HEK293 (cell line): ENCODE results near the gene CNTNAP1.

Experiments used
- CTCF ChIA-PET: fragments of 350-600 bp; formaldehyde crosslinking; extraction: SDS; loops from one replicate; lab custom pipeline; 2021; ENCODE audit warnings: antibody characterized with exemption; lab: Yijun Ruan, JAX
- POLR2A ChIA-PET: fragments of 300-600 bp; formaldehyde crosslinking; extraction: SDS; loops from one replicate; lab custom pipeline; 2020; ENCODE audit warnings: antibody characterized with exemption, inconsistent platforms; lab: Yijun Ruan, JAX
- H3K27ac ChIP-seq: fragments of 200-500 bp; sonication (Bioruptor generic); 2 replicates; pipeline ENCODE4 v1.5.1; 2014; ENCODE audit warnings: low read depth, low read length, control low read depth, inconsistent platforms; ENCODE audit errors: extremely low read depth
- H3K36me3 ChIP-seq, 2 experiments: fragments of 200-500 bp in 1 of 2; sonication (Bioruptor generic) in 1 of 2; 1 replicate in 1 of 2; 2 replicates in 1 of 2; pipeline ENCODE4 v1.5.1; 2014 to 2017; ENCODE audit warnings: inconsistent platforms in 2 of 2, low read length in 2 of 2; ENCODE audit not compliant: control insufficient read depth in 2 of 2, insufficient read depth in 1 of 2
- H3K4me1 ChIP-seq: fragments of 200-500 bp; sonication (Bioruptor generic); 2 replicates; pipeline ENCODE4 v1.5.1; 2014; ENCODE audit warnings: mild to moderate bottlenecking, low read length, inconsistent platforms; ENCODE audit not compliant: control insufficient read depth, insufficient read depth
- H3K4me3 ChIP-seq: 2 replicates; pipeline ENCODE4 v1.5.1; 2011; ENCODE audit warnings: low read depth, mild to moderate bottlenecking, control low read depth, low read length, moderate library complexity
- H3K9me3 ChIP-seq: fragments of 200-500 bp; sonication (Bioruptor generic); 2 replicates; pipeline ENCODE4 v1.5.1; 2014; ENCODE audit warnings: low read depth, low read length, inconsistent platforms; ENCODE audit not compliant: control insufficient read depth, insufficient read depth
- SETDB1 ChIP-seq: IDR thresholded peaks from one replicate; pipeline ENCODE4 v1.6.1; 2017; ENCODE audit warnings: mild to moderate bottlenecking, low read length, moderate library complexity, mixed read lengths; ENCODE audit not compliant: insufficient read length
- SP7 ChIP-seq: fragments of 450-650 bp; formaldehyde crosslinking; IDR thresholded peaks from 2 replicates; pipeline ENCODE4 v1.5.1; 2016; ENCODE audit warnings: missing biosample characterization, missing genetic modification characterization
- ZNF10 ChIP-seq: fragments of 450-650 bp; formaldehyde crosslinking; IDR thresholded peaks from 2 replicates; pipeline ENCODE4 v1.5.1; 2017; ENCODE audit warnings: missing biosample characterization, missing genetic modification characterization
- ZNF138 ChIP-seq: fragments of 450-650 bp; formaldehyde crosslinking; IDR thresholded peaks from 2 replicates; pipeline ENCODE4 v1.5.1; 2016; ENCODE audit warnings: missing biosample characterization, missing genetic modification characterization, borderline replicate concordance
- ZNF146 ChIP-seq: fragments of 450-650 bp; formaldehyde crosslinking; IDR thresholded peaks from 2 replicates; pipeline ENCODE4 v1.5.1; 2016; ENCODE audit warnings: missing biosample characterization, missing genetic modification characterization
- ZNF433 ChIP-seq: fragments of 450-650 bp; formaldehyde crosslinking; IDR thresholded peaks from 2 replicates; pipeline ENCODE4 v1.5.1; 2016; ENCODE audit warnings: missing biosample characterization, missing genetic modification characterization, low read depth
- ZNF473 ChIP-seq: fragments of 450-650 bp; formaldehyde crosslinking; IDR thresholded peaks from 2 replicates; pipeline ENCODE4 v1.5.1; 2017; ENCODE audit warnings: missing biosample characterization, missing genetic modification characterization
- ZNF624 ChIP-seq: fragments of 450-650 bp; formaldehyde crosslinking; IDR thresholded peaks from 2 replicates; pipeline ENCODE4 v1.5.1; 2017; ENCODE audit warnings: missing biosample characterization, missing genetic modification characterization
- ZNF654 ChIP-seq: fragments of 450-650 bp; formaldehyde crosslinking; IDR thresholded peaks from 2 replicates; pipeline ENCODE4 v1.5.1; 2016; ENCODE audit warnings: low read depth, missing biosample characterization, missing genetic modification characterization
- ZNF660 ChIP-seq: fragments of 450-650 bp; IDR thresholded peaks from 2 replicates; pipeline ENCODE4 v1.5.1; 2018; ENCODE audit warnings: missing biosample characterization, mild to moderate bottlenecking, missing genetic modification characterization
- ZNF677 ChIP-seq: fragments of 450-650 bp; IDR thresholded peaks from 2 replicates; pipeline ENCODE4 v1.5.0; 2018; ENCODE audit warnings: missing biosample characterization, mild to moderate bottlenecking, missing genetic modification characterization, moderate library complexity
- ZNF76 ChIP-seq: fragments of 450-650 bp; formaldehyde crosslinking; IDR thresholded peaks from 2 replicates; pipeline ENCODE4; 2016; ENCODE audit warnings: low read depth, missing biosample characterization, missing genetic modification characterization, borderline replicate concordance
- TF ChIP-seq, protein P1 (sequence below): fragments of 450-650 bp; formaldehyde crosslinking; IDR thresholded peaks from 2 replicates; pipeline ENCODE4 v1.5.1; 2016; ENCODE audit warnings: missing biosample characterization, missing genetic modification characterization
- TF ChIP-seq, protein P2 (sequence below): fragments of 450-650 bp; formaldehyde crosslinking; IDR thresholded peaks from 2 replicates; pipeline ENCODE4 v1.5.1; 2016; ENCODE audit warnings: missing biosample characterization, missing genetic modification characterization
- TF ChIP-seq, protein P3 (sequence below): fragments of 450-650 bp; formaldehyde crosslinking; IDR thresholded peaks from 2 replicates; pipeline ENCODE4 v1.5.1; 2017; ENCODE audit warnings: missing biosample characterization, mild to moderate bottlenecking, missing genetic modification characterization, moderate library complexity
- TF ChIP-seq, protein P4 (sequence below): fragments of 450-650 bp; formaldehyde crosslinking; IDR thresholded peaks from 2 replicates; pipeline ENCODE4 v1.5.1; 2016; ENCODE audit warnings: missing biosample characterization, missing genetic modification characterization
- TF ChIP-seq, protein P5 (sequence below): fragments of 450-650 bp; formaldehyde crosslinking; IDR thresholded peaks from 2 replicates; pipeline ENCODE4 v1.5.1; 2017; ENCODE audit warnings: missing biosample characterization, missing genetic modification characterization

CNTNAP1 gene

DNA sequence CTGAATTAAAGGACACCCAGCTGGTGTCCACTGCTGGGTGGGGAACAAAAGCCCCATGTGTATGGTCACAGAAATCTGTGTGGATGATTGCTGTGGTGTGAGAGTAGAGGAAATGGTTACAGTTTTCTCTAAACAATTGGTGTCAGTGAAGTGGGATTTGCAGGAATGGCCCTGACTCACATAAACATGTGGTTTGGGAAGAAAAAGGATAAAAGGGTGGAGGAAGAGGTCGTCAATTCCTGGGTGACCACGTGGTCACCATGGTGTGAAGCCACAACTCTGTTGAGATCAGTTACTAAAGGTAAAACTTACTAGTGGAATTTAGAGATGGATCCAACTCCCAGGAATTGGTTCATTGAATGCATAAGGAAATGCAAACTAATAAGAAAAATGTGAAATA is 26.8 kb upstream of the CNTNAP1 start:
- POLR2A ChIA-PET, result interaction anchor here (0.7 kb wide), 1 partner anchor 71 kb away, joined by 4 read pairs; no protein-coding TSS in a partner anchor
- TF ChIP-seq ZNF654 (tag by site-specific recombination), result no peak
- no peak for TF ChIP-seq ZNF677 (tag by site-specific recombination)
- no peak for TF ChIP-seq SP7 (tag by site-specific recombination)
- TF ChIP-seq ZNF138 (tag by site-specific recombination), result no peak
- TF ChIP-seq, protein P1, sequence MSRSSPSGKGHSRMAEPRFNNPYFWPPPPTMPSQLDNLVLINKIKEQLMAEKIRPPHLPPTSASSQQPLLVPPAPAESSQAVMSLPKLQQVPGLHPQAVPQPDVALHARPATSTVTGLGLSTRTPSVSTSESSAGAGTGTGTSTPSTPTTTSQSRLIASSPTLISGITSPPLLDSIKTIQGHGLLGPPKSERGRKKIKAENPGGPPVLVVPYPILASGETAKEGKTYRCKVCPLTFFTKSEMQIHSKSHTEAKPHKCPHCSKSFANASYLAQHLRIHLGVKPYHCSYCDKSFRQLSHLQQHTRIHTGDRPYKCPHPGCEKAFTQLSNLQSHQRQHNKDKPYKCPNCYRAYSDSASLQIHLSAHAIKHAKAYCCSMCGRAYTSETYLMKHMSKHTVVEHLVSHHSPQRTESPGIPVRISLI (tag by site-specific recombination), result no peak

DNA sequence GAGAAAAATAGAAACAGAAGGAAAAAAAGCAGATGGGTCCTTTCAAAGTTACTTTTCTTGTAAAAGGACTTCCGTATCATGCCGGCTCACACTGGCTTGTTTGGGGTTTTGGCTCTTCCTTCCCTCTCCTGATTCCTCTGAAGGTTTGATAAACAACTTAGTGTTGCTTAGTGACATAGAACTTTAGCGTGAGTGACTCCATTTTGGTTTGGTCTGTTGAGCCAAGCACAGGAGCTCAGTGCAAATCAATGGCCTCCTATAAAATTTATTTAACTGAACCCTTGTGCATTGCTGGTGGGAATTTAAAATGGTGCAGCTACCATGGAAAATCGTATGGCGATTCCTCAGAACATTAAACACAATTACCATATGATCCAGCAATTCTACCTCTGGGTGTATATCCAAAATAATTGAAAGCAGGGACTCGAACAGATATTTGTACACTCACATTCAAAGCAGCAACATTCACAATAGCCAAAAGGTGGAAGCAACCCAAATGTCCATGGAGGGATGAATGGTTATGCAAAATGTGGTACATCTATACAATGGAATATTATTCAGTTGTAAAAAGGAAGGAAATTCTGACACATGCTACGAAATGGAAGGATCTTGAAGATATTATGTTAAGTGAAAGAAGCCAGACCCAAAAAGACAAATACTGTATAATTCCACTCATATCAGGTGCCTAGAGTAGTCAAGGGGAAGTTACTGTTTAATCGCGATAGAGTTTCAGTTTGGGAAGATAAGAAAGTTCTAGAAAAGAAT is 24.3 kb upstream of the CNTNAP1 start:
- peaks cover 10 to 22% of the 10 kb centered on the region in 2 experiments for H3K36me3 ChIP-seq
- peaks cover 16% of the 10 kb centered on the region for H3K4me1 ChIP-seq
- no peak overlapping the region for H3K27ac ChIP-seq
- ChIA-PET POLR2A (interaction anchor here (1.8 kb wide), 2 partner anchors 19 to 48 kb away, joined by 15 to 17 read pairs; partner anchors contain the start of genes PLEKHH3, RETREG3 and TUBG1), CTCF (interaction anchor here (0.7 to 1.6 kb wide), 4 partner anchors 9 to 80 kb away, joined by 3 to 7 read pairs (median 4); partner anchors contain the start of gene PSMC3IP)
- H3K9me3 ChIP-seq, result no peaks in the 10 kb centered on the region
- TF ChIP-seq ZNF473 (tag by site-specific recombination) (no peak), ZNF660 (tag by site-specific recombination) (no peak), SETDB1 (peak; percentile 40), ZNF146 (tag by site-specific recombination) (peak; percentile 92), ZNF624 (tag by site-specific recombination) (no peak), ZNF76 (tag by site-specific recombination) (no peak)
- TF ChIP-seq, protein P2, sequence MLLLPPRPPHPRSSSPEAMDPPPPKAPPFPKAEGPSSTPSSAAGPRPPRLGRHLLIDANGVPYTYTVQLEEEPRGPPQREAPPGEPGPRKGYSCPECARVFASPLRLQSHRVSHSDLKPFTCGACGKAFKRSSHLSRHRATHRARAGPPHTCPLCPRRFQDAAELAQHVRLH (tag by site-specific recombination), result peak; percentile 61; the same call in 1 of the 2 replicates
- H3K4me3 ChIP-seq, result no peak overlapping the region

More for the DNA sequence above, 26.8 kb upstream of the CNTNAP1 start:
- H3K36me3 ChIP-seq, result no peaks in the 10 kb centered on the region
- no peak overlapping the region for H3K4me3 ChIP-seq
- peaks cover 10% of the 10 kb centered on the region for H3K4me1 ChIP-seq
- no peaks in the 10 kb centered on the region for H3K9me3 ChIP-seq
- H3K27ac ChIP-seq, result no peak overlapping the region
- CTCF ChIA-PET, result interaction anchor here (0.6 kb wide), 2 partner anchors 282 to 290 kb away, joined by 4 to 5 read pairs; no protein-coding TSS in a partner anchor

DNA sequence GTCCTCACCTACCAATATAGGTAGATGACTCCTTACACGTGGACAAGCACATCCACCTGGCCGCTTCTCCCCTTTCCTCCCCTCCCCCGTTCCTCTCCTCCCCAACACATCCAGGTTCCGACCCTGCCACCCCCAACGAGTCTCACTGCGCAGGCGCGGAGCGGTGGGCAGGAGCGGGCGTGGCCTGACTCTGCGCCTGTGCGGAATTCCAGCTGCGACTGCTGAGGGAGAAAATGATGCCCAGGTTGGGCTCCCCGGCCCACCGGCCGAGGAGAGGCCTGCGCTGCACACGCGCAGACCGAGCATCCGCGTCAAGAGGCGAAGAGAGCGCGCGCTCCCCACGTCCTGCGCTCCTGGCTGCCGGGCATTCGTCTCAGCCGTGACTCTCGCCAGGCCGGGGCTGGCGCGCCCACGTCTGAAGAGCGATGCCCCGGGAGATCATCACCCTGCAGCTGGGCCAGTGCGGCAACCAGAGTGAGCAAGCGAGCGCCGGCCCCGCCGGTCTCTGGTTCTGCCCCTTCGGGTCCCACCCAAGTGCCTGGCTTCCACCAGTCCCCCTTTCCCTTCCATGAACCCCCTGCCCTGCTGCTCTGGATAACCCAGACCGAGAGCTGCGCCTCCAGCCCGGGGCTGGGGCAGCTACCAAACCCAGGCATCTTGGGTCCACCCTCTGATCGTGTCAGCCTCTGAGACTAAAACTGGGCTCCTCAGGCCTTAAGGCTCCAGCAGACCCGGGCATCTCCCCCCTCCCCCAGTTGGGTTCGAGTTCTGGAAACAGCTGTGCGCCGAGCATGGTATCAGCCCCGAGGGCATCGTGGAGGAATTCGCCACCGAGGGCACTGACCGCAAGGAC is 23.0 kb upstream of the CNTNAP1 start, which contains the start of gene TUBG2:
TUBG2 (plus strand) TSS at position 206 of the 853 bp plus-strand sequence; CDS start at position 426, 220 bp downstream.
- Histone ChIP-seq H3K9me3 (no peaks in the 10 kb centered on the region), H3K4me3 (peak within 1 kb of the TSS; percentile 70), H3K36me3 (peaks cover 23 to 34% of the 10 kb centered on the region in 2 experiments), H3K27ac (peak within 1 kb of the TSS; percentile 84), H3K4me1 (peaks cover 13% of the 10 kb centered on the region)
- POLR2A ChIA-PET, result interaction anchor here (0.7 to 1.8 kb wide), 14 partner anchors 10 to 114 kb away, joined by 3 to 17 read pairs (median 4); partner anchors contain the start of genes PLEKHH3, RETREG3, TUBG1 and VPS25
- CTCF ChIA-PET, result interaction anchor here (0.6 to 3.8 kb wide), 9 partner anchors 10 to 339 kb away, joined by 3 to 18 read pairs (median 4); partner anchors contain the start of genes PSMC3IP and RPL27
- TF ChIP-seq ZNF10 (tag by site-specific recombination) (peak; percentile 100), ZNF433 (tag by site-specific recombination) (no peak), ZNF654 (tag by site-specific recombination) (no peak)
- TF ChIP-seq, protein P3, sequence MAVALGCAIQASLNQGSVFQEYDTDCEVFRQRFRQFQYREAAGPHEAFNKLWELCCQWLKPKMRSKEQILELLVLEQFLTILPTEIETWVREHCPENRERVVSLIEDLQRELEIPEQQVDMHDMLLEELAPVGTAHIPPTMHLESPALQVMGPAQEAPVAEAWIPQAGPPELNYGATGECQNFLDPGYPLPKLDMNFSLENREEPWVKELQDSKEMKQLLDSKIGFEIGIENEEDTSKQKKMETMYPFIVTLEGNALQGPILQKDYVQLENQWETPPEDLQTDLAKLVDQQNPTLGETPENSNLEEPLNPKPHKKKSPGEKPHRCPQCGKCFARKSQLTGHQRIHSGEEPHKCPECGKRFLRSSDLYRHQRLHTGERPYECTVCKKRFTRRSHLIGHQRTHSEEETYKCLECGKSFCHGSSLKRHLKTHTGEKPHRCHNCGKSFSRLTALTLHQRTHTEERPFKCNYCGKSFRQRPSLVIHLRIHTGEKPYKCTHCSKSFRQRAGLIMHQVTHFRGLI (tag by site-specific recombination), result peak; percentile 97
- TF ChIP-seq, protein P4, sequence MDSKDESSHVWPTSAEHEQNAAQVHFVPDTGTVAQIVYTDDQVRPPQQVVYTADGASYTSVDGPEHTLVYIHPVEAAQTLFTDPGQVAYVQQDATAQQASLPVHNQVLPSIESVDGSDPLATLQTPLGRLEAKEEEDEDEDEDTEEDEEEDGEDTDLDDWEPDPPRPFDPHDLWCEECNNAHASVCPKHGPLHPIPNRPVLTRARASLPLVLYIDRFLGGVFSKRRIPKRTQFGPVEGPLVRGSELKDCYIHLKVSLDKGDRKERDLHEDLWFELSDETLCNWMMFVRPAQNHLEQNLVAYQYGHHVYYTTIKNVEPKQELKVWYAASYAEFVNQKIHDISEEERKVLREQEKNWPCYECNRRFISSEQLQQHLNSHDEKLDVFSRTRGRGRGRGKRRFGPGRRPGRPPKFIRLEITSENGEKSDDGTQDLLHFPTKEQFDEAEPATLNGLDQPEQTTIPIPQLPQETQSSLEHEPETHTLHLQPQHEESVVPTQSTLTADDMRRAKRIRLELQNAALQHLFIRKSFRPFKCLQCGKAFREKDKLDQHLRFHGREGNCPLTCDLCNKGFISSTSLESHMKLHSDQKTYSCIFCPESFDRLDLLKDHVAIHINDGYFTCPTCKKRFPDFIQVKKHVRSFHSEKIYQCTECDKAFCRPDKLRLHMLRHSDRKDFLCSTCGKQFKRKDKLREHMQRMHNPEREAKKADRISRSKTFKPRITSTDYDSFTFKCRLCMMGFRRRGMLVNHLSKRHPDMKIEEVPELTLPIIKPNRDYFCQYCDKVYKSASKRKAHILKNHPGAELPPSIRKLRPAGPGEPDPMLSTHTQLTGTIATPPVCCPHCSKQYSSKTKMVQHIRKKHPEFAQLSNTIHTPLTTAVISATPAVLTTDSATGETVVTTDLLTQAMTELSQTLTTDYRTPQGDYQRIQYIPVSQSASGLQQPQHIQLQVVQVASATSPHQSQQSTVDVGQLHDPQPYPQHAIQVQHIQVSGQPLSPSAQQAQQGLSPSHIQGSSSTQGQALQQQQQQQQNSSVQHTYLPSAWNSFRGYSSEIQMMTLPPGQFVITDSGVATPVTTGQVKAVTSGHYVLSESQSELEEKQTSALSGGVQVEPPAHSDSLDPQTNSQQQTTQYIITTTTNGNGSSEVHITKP, result peak; percentile 99
- TF ChIP-seq, protein P5, sequence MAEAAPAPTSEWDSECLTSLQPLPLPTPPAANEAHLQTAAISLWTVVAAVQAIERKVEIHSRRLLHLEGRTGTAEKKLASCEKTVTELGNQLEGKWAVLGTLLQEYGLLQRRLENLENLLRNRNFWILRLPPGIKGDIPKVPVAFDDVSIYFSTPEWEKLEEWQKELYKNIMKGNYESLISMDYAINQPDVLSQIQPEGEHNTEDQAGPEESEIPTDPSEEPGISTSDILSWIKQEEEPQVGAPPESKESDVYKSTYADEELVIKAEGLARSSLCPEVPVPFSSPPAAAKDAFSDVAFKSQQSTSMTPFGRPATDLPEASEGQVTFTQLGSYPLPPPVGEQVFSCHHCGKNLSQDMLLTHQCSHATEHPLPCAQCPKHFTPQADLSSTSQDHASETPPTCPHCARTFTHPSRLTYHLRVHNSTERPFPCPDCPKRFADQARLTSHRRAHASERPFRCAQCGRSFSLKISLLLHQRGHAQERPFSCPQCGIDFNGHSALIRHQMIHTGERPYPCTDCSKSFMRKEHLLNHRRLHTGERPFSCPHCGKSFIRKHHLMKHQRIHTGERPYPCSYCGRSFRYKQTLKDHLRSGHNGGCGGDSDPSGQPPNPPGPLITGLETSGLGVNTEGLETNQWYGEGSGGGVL (tag by site-specific recombination), result peak; percentile 77
